Measurements from ENCODE around the gene MZT2B. TPM values are rescaled to one million over a fixed set of nuclear protein-coding genes. Genes with fewer than 3 reads are reported as not detected.
"Not testable (repeated sequence)": the region's sequence is repeated elsewhere in the genome, so short reads cannot be mapped to it uniquely, and the experiment has no call there.

Gene MZT2B
- total RNA-seq, 1 donor from 2014 or later = 194 TPM

- not testable (repeated sequence) for DNase-seq (ENCODE audit: extremely low read depth, low read depth, low spot score)
Observed at GRCh38 chr2:130202518-130202917, 20.5 kb downstream of the MZT2B start.

DNA sequence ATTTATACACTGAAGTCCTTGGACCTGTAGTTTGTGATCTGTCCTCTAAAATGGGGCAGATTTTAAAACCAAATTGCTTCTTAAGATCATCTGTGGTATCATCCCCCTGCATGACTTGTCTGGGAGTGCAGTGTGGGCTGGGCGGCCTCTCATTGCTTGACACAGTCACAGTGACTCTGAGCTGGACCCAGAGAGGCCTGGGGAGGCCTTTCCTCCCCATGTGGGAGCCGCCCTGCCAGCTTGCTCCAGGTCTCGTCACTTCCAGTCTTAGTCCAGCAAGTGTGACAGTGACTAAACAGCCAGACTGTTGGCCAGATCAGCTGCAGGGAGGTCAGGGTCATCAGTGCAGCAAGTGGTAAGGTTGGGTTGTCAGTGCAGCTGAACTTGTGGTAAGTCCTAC is 21.1 kb downstream of the MZT2B start:
- DNase-seq (ENCODE audit: extremely low read depth, low read depth, low spot score) = not testable (repeated sequence)

GRCh38 chr2:130207051-130207450 is 25.0 kb downstream of the MZT2B start:
- not testable (repeated sequence) for DNase-seq (ENCODE audit: extremely low read depth, low read depth, low spot score)

DNA sequence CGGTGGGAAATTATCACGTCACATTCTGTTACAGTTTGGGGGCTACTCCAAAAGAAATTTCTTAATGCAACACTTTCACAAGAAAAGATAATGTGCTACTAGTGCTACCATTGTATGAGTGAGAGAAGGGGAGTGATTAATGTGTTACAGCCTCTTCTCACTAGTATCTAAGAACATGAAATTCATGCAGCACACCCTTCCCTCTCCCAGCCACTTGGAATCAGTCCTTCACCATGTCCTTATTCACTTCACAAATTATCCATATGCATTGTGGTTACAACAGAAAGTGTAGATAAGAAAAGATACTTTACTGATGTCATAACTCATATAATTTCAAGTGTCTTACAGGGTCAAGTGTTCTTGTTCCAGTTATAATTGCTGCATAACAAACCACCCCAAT is 37.1 kb downstream of the MZT2B start:
- DNase-seq (ENCODE audit: extremely low read depth, low read depth, low spot score) = not testable (repeated sequence)

- DNase-seq (ENCODE audit: extremely low read depth, low read depth, low spot score) = not testable (repeated sequence)
Observed at GRCh38 chr2:130220505-130220904, 38.4 kb downstream of the MZT2B start.

DNA sequence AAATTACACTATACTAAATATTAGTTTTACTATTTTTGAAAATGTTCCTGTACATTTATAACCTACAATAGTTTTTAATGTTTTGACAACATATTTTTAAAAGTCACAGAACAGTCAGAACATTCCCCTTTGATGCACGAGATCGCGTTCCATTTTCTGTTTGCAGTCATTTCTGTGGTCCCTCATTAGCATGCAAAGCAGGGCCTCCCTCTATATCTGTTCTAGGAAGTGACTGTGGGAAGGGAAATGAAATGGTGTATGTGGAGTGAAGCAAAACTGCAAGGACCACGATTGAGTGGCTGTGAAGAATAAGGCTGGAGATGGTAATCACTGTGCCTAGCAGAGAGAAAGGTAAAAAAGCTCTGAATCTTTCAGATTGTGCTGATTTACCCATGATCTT is 40.5 kb downstream of the MZT2B start:
- not testable (repeated sequence) for DNase-seq (ENCODE audit: extremely low read depth, low read depth, low spot score)

- not testable (repeated sequence) for DNase-seq (ENCODE audit: extremely low read depth, low read depth, low spot score)
Observed at GRCh38 chr2:130228005-130228404, 45.9 kb downstream of the MZT2B start.

GRCh38 chr2:130228467-130229160 is 46.6 kb downstream of the MZT2B start:
- DNase-seq (ENCODE audit: extremely low read depth, low read depth, low spot score) = not testable (repeated sequence)

DNA sequence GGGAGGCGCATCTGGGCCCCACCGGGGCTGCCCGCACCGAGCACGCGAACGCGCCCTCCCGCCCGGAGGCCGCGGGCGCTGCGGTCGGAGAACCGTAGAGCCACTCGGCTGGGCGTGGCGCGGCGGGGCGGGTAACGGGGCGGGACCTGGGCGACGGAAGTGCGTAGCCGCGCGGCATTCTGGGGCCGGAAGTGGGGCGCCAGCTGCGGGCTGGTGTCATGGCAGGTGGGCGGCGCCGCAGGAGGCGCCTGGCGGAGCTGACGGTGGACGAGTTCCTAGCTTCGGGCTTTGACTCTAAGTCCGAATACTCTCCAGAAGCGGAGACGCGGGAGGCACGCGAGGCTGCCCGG is 47.1 kb downstream of the MZT2B start:
- not testable (repeated sequence) for DNase-seq (ENCODE audit: extremely low read depth, low read depth, low spot score)

DNA sequence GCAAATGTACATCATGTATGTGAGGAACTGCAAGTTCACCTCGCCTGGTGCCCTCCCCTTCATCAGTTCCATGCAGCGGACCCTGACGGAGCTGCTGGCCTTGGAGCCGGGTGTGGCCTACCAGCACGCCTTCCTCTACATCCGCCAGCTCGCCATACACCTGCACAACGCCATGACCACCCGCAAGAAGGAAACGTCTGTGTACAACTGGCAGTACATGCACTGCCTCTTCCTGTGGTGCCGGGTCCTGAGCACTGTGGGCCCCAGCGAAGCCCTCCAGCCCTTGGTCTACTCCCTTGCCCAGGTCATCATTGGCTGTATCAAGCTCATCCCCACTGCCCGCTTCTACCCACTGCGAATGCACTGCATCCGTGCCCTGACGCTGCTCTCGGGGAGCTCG is 48.3 kb downstream of the MZT2B start:
- DNase-seq (ENCODE audit: extremely low read depth, low read depth, low spot score) = not testable (repeated sequence)

DNA sequence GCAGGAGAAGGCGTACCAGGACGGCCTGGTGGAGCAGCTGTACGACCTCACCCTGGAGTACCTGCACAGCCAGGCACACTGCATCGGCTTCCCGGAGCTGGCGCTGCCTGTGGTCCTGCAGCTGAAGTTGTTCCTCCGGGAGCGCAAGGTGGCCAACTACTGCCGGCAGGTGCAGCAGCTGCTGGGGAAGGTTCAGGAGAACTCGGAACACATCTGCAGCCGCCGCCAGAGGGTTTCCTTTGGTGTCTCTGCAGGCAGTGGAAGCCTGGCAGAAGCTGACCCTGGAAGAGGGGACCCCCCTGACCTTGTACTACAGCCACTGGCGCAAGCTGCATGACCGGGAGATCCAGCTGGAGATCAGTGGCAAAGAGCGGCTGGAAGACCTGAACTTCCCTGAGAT is 48.8 kb downstream of the MZT2B start:
- not testable (repeated sequence) for DNase-seq (ENCODE audit: extremely low read depth, low read depth, low spot score)

DNA sequence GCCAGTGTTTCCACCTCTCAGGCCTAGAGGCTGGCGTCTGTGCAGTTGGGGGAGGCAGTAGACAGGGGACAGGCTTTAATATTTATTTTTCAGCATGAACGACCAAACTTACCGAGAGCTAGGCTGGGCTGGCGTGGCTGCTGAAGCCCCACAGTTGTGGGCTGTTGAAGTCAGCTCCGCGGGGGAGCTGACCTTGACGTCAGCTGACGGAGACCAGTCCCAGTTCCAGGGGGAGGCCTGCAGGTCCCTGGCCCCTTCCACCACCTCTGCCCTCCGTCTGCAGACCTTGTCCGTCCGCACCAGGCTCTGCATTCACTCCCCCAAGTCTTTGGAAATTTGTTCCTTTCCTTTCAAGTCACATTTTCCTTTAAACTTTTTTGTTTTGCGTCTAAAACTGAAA is 49.6 kb downstream of the MZT2B start:
- DNase-seq (ENCODE audit: extremely low read depth, low read depth, low spot score) = no peak

DNA sequence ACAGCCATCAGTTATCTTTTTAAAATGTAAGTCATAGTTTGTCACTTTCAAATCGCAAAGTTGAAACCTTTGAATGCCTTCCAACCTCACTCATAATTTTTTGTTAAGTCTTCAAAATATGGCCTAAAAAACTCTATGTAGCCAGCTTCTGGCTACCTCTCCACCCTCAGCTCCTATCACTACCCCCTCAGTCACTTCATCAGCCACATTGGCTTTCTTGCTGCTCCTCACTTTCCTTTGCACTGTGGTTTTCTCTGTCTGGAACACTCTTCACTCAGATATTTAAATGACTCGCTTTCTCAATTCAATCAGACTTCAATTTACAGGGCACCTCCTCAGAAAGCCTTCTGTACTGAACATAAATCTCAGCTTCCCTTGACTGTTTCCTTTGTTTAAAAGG is 51.0 kb downstream of the MZT2B start:
- not testable (repeated sequence) for DNase-seq (ENCODE audit: extremely low read depth, low read depth, low spot score)

GRCh38 chr2:130239581-130239980 is 57.5 kb downstream of the MZT2B start:
- DNase-seq (ENCODE audit: extremely low read depth, low read depth, low spot score) = not testable (repeated sequence)

Other genes starting within 250 kb of the MZT2B start
- not detected in 2 replicates for gene RAB6C, start 202.6 kb upstream of the MZT2B start, total RNA-seq
- gene POTEF, start 53.0 kb upstream of the MZT2B start, total RNA-seq = 0.06 TPM in 1 of 2 replicates, not detected in the other
- 1.2 and 2.2 TPM in 2 replicates for gene CCDC74B, start 37.1 kb upstream of the MZT2B start, total RNA-seq
- 38.2 and 64.9 TPM in 2 replicates for gene SMPD4, start 660 bp upstream of the MZT2B start, total RNA-seq
- gene TUBA3E, start 16.2 kb downstream of the MZT2B start, total RNA-seq = not detected in 2 replicates
- 63.6 and 80.6 TPM in 2 replicates for gene IMP4, start 160.6 kb downstream of the MZT2B start, total RNA-seq
- gene PTPN18, start 173.8 kb downstream of the MZT2B start, total RNA-seq = 19.6 and 26.0 TPM in 2 replicates